Right atrium auricular region (tissue), 2 donors: Measurements from ENCODE around the gene KLHL8. TPM values are rescaled to one million over a fixed set of nuclear protein-coding genes. Genes with fewer than 3 reads are reported as not detected.

Experiments used
- DNase-seq: peaks from one replicate; pipeline ENCODE4 v3.0.0-alpha.2; 2019; ENCODE audit warnings: low spot score
- H3K27ac ChIP-seq, 2 donors: fragments of 200-600 bp; sonication (generic); 1 replicate in 1 of 2; 2 replicates in 1 of 2; pipeline ENCODE4 v1.5.1; 2016 to 2019
- H3K27me3 ChIP-seq, 2 donors: fragments of 200-600 bp; sonication (generic); one replicate each; pipeline versions ENCODE4 v1.5.1 to v1.6.0; 2017 to 2019
- H3K36me3 ChIP-seq: fragments of 200-600 bp; sonication (generic); one replicate; pipeline ENCODE4 v1.5.1; 2016
- H3K4me1 ChIP-seq, 2 donors: fragments of 200-600 bp; sonication (generic); one replicate each; pipeline versions ENCODE4 v1.5.1 to v1.6.0; 2017 to 2019
- H3K4me3 ChIP-seq, 2 donors: fragments of 200-600 bp; sonication (generic); 1 replicate in 1 of 2; 2 replicates in 1 of 2; pipeline ENCODE4 v1.5.1; 2017 to 2019; ENCODE audit warnings: mild to moderate bottlenecking in 1 of 2, moderate library complexity in 1 of 2
- H3K9me3 ChIP-seq, 2 donors: fragments of 200-600 bp; sonication (generic); one replicate each; pipeline ENCODE4 v1.5.1; 2019
- total RNA-seq, 2 donors: library from RNA; depleted of rRNA; stranded (reverse); fragments of >200 nt; gene quantifications; one replicate each; pipeline ENCODE4 v1.1.0, GENCODE V29; 2016
- TF ChIP-seq, protein P1 (sequence below), 2 donors: fragments of 200-600 bp; sonication (generic); IDR thresholded peaks; one replicate each; pipeline ENCODE4 v1.5.1; 2019; ENCODE audit warnings: antibody characterized with exemption in 2 of 2

The KLHL8 gene
- total RNA-seq, 2 donors from 2014 or later: 5.9 to 6.9 TPM

DNA sequence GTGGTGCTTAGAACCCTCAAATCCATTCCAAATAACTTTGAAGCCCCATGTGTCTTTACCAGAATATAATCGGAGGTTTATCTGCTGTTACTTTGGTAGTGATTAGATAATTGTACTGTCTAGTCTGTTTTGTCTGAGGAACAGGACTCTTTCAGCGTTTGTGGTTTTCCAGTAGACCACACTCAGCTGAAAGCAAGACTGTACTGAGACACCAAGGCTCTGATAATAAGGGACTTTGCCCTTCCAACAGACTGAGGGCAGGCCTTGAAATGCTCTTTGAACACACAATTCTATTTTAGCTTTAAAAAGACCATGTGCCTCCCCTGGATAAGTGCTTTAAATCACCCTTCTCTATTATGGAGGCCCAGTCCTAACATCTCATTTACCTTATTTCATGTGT is 76.1 kb downstream of the KLHL8 start:
- DNase-seq: no peak
- H3K36me3 ChIP-seq: peaks cover 4% of the 10 kb centered on the region
- H3K4me3 ChIP-seq: no peak overlapping the region
- no peaks in the 10 kb centered on the region for H3K9me3 ChIP-seq
- TF ChIP-seq, protein P1, sequence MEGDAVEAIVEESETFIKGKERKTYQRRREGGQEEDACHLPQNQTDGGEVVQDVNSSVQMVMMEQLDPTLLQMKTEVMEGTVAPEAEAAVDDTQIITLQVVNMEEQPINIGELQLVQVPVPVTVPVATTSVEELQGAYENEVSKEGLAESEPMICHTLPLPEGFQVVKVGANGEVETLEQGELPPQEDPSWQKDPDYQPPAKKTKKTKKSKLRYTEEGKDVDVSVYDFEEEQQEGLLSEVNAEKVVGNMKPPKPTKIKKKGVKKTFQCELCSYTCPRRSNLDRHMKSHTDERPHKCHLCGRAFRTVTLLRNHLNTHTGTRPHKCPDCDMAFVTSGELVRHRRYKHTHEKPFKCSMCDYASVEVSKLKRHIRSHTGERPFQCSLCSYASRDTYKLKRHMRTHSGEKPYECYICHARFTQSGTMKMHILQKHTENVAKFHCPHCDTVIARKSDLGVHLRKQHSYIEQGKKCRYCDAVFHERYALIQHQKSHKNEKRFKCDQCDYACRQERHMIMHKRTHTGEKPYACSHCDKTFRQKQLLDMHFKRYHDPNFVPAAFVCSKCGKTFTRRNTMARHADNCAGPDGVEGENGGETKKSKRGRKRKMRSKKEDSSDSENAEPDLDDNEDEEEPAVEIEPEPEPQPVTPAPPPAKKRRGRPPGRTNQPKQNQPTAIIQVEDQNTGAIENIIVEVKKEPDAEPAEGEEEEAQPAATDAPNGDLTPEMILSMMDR (IDR thresholded peaks at IDR 0.05): no peak
- no peak overlapping the region for H3K27ac ChIP-seq
- no peaks in the 10 kb centered on the region for H3K4me1 ChIP-seq
- no peaks in the 10 kb centered on the region for H3K27me3 ChIP-seq

DNA sequence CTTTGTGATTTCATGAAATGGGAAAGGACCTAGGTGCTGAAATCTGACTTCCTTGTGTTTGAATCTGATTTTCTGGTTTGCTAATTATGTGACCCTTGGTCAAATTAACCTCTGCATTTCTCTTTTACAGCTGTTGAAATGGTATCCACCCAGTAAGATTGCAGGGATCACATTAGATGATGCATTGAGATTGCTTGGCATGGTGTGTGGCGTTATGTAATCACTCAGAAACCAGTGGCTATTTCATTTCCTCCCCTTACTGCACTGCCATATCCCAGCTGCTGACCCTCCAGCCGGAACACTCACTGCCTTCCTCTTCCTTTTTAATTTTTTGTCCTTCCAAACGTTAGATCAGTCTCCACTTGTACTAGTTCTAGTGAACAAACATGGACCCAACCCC is 79.0 kb downstream of the KLHL8 start:
- DNase-seq: no peak
- TF ChIP-seq, protein P1 (IDR thresholded peaks at IDR 0.05): no peak
- Histone ChIP-seq H3K27ac (no peak overlapping the region), H3K4me3 (no peak overlapping the region), H3K27me3 (no peaks in the 10 kb centered on the region), H3K9me3 (no peaks in the 10 kb centered on the region), H3K36me3 (peaks cover 21% of the 10 kb centered on the region), H3K4me1 (no peaks in the 10 kb centered on the region)

DNA sequence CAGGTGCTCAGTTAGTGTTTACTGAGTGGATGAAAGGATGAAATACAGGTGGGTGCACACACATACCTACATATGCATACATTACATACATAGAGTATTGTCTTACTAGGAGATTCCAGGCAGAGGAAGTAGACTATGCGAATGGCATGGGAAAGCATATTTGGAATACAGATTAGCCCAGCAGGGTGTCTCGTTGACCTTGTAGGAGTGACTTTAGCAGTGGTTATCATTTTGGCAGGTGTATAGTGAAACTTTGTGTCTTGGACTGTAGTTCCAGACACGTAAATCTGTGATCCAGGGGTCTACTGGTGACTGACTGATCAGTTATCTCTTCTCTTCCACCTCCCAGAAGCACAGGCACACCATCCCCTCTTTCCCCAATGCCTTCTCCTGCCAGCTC is 86.3 kb downstream of the KLHL8 start:
- TF ChIP-seq, protein P1 (IDR thresholded peaks at IDR 0.05): no peak
- peaks cover 0 to 9% of the 10 kb centered on the region in 2 donors for H3K4me1 ChIP-seq
- H3K36me3 ChIP-seq: peaks cover 81% of the 10 kb centered on the region
- H3K27ac ChIP-seq: peak overlapping the region; percentile 44 to 77
- no peak overlapping the region for H3K4me3 ChIP-seq
- no peaks in the 10 kb centered on the region for H3K27me3 ChIP-seq
- H3K9me3 ChIP-seq: no peaks in the 10 kb centered on the region
- no peak for DNase-seq

GRCh38 chr4:87133183-87133582 is 87.2 kb downstream of the KLHL8 start:
- Histone ChIP-seq H3K27ac (peak overlapping the region; percentile 44 to 77), H3K36me3 (peaks cover 83% of the 10 kb centered on the region), H3K4me3 (no peak overlapping the region), H3K4me1 (peaks cover 0 to 15% of the 10 kb centered on the region in 2 donors), H3K9me3 (no peaks in the 10 kb centered on the region), H3K27me3 (no peaks in the 10 kb centered on the region)
- no peak for DNase-seq
- TF ChIP-seq, protein P1 (IDR thresholded peaks at IDR 0.05): no peak

- no peaks in the 10 kb centered on the region for H3K27me3 ChIP-seq
- no peaks in the 10 kb centered on the region for H3K9me3 ChIP-seq
- no peak overlapping the region for H3K27ac ChIP-seq
- H3K4me3 ChIP-seq: no peak overlapping the region
- TF ChIP-seq, protein P1 (IDR thresholded peaks at IDR 0.05): no peak
- peaks cover 85% of the 10 kb centered on the region for H3K36me3 ChIP-seq
- H3K4me1 ChIP-seq: peaks cover 0 to 15% of the 10 kb centered on the region in 2 donors
- DNase-seq: no peak
Measured at GRCh38 chr4:87132035-87132434, 88.4 kb downstream of the KLHL8 start.

GRCh38 chr4:87130985-87131703 is 89.3 kb downstream of the KLHL8 start:
- DNase-seq: no peak
- Histone ChIP-seq H3K36me3 (peaks cover 85% of the 10 kb centered on the region), H3K27me3 (no peaks in the 10 kb centered on the region), H3K4me1 (peaks cover 0 to 15% of the 10 kb centered on the region in 2 donors), H3K4me3 (no peak overlapping the region), H3K27ac (no peak overlapping the region), H3K9me3 (no peaks in the 10 kb centered on the region)
- TF ChIP-seq, protein P1 (IDR thresholded peaks at IDR 0.05): no peak
